ENCODE measurements around the gene ATPAF1.

Gene ATPAF1

DNA sequence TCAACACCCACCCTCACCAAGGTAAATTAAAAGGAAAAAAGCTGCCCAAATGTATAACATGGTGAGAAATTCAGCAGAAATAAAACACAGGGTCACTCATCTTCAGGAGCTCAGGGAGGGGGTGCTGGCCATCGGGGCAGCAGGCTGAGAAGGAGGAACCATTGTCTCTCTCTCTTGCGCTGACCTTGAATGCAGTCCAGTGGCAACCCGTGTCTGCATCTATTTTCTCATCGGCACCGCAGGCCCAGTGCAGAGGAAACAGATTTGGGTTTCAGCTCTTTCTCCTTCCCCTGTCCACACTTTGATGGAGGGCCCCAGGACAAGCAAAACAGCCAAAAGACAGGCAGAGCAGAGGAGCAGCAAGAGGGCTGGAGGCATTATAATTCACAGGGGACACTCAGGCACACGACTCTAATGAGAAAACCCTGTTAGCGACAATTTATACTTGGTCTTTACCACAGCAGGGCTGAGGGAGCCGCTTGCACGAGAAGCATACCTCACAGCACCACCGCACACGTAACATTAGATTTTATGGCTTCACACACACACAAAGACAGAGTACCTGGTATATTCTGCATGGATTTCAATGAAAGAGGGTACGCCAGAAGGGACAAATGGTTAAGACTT, 82.7 kb downstream of the ATPAF1 start:
- Mint-ChIP-seq H3K36me3 (ENCODE audit: low read depth) (peaks cover 37% of the 10 kb centered on the region), H3K27ac (no peak overlapping the region), H3K27me3 (no peaks in the 10 kb centered on the region), H3K4me1 (peaks cover 27% of the 10 kb centered on the region), H3K9me3 (no peaks in the 10 kb centered on the region), H3K4me3 (no peak overlapping the region)
- ATAC-seq (no peak), DNase-seq (no peak)

DNA sequence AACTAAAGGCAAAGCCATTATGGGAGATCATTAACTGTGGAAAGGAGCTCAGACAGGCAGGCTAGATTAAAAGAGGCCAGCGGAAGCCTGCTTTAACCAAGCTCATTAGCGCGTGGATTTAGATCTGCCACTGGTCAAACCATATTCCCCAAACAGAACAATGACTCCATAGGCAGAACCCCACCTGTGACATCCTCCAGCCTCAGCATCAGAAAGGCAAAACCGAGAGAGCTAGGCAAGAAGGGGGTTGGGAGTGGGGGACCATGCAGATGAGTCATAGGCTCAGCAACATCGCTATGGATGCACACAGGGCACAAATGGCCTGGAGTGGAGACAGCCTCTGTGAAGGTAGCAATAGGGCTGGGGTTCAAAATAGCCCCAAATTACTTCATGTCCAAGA, 84.7 kb downstream of the ATPAF1 start:
- Mint-ChIP-seq H3K36me3 (ENCODE audit: low read depth) (peaks cover 33% of the 10 kb centered on the region), H3K9me3 (no peaks in the 10 kb centered on the region), H3K4me3 (no peak overlapping the region), H3K27me3 (no peaks in the 10 kb centered on the region), H3K4me1 (peaks cover 29% of the 10 kb centered on the region), H3K27ac (no peak overlapping the region)
- no peak for ATAC-seq
- DNase-seq = no peak

DNA sequence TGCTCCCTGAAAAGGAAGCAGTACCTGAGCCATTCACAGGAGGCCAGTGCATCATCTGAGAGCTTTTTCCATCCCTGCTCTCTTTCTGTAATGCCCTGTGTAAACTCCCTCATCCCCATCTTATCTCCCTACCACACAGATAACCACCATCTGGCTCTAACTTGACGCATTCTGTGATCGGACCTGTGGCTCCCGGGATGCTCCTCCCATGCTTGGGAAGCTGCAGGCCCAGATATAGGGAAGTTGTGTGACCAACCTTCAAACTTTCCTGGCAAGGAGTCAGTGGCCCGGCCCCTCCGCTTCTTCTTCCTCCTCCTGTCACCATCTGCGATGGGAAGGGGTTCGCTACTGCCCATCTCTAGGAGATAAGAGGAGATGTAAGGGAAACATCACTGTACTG, 85.2 kb downstream of the ATPAF1 start:
- no peak overlapping the region for H3K4me3 Mint-ChIP-seq
- ATAC-seq = no peak
- peaks cover 38% of the 10 kb centered on the region for H3K36me3 Mint-ChIP-seq (ENCODE audit: low read depth)
- no peaks in the 10 kb centered on the region for H3K27me3 Mint-ChIP-seq
- H3K9me3 Mint-ChIP-seq = no peaks in the 10 kb centered on the region
- DNase-seq = no peak
- peaks cover 29% of the 10 kb centered on the region for H3K4me1 Mint-ChIP-seq
- no peak overlapping the region for H3K27ac Mint-ChIP-seq
